Cardiac fibroblast (primary cell): ENCODE measurements around the gene SOBP.

Source experiments
- DNase-seq, 2 donors: peaks; one replicate each; pipeline versions ENCODE4 v3.0.0 to v3.0.0-alpha.2; 2010; ENCODE audit warnings: low read depth in 2 of 2
- H3K4me3 ChIP-seq, 2 donors: replicated peaks in 1 of 2; 1 replicate in 1 of 2; 2 replicates in 1 of 2; pipeline ENCODE4 v1.5.1; 2011; ENCODE audit warnings: low read depth in 2 of 2, low read length in 2 of 2, mild to moderate bottlenecking in 2 of 2, moderate library complexity in 1 of 2
- TF ChIP-seq, protein P1 (sequence below): IDR thresholded peaks from one replicate; pipeline ENCODE4 v1.5.1; 2011; ENCODE audit warnings: low read depth, mild to moderate bottlenecking, low read length, inconsistent platforms

Gene SOBP

DNA sequence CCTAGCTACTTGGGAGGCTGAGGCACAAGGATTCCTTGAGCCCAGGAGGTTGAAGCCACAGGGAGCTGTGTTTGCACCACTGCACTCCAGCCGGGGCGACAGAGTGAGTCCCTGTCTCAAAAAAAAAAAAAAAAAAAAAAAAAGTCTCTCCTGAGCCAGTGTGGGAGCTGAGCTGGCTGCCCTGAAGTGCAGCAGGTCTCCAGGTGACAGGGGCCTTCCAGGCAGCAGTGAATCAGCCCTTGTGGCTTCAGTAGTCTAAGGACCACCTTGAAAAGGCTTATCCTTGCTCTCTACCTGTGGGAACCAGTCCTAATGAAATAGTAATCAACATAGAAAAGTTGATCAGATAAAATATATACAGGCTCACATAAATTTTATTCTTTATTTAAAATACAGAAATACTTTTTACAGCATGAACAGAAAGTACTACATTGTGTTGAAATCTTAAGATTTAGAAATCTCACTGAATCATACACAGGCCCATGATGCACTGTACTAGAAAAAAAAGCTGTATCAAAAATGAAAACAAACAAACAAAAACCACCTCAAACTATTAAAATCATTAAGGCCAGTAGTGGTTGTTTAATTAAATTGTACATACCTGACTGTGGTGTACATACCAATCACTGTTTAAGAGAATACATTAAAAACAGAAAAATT is 205.3 kb downstream of the SOBP start:
- TF ChIP-seq, protein P1, sequence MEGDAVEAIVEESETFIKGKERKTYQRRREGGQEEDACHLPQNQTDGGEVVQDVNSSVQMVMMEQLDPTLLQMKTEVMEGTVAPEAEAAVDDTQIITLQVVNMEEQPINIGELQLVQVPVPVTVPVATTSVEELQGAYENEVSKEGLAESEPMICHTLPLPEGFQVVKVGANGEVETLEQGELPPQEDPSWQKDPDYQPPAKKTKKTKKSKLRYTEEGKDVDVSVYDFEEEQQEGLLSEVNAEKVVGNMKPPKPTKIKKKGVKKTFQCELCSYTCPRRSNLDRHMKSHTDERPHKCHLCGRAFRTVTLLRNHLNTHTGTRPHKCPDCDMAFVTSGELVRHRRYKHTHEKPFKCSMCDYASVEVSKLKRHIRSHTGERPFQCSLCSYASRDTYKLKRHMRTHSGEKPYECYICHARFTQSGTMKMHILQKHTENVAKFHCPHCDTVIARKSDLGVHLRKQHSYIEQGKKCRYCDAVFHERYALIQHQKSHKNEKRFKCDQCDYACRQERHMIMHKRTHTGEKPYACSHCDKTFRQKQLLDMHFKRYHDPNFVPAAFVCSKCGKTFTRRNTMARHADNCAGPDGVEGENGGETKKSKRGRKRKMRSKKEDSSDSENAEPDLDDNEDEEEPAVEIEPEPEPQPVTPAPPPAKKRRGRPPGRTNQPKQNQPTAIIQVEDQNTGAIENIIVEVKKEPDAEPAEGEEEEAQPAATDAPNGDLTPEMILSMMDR = no peak
- peak in 1 of 2 donors; percentile 71 for DNase-seq
- H3K4me3 ChIP-seq = no peak overlapping the region

- DNase-seq = peak; percentile 52 to 71
- TF ChIP-seq, protein P1 = no peak
Observed at GRCh38 chr6:107697682-107698081, 207.8 kb downstream of the SOBP start.

DNA sequence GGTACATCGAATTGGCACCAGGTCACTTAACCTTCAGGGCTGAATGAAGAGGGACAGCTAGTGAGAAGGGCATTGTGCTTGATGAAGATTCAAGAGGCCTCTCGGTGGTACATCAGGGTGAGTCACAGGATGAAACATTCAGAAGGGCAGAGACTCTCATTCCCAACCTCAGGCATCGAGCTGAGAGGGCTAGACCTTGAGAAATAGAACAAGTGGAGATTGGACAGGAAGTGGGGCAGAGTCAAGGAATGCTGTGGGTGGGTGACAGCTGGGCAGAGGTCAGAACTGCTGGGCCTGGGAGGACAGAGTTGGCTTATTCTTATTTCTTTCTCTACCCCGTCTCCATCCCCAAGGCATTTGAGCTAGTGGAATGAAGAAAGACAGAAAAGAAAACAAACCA is 208.2 kb downstream of the SOBP start:
- H3K4me3 ChIP-seq = no peak overlapping the region
- DNase-seq = peak; percentile 84 to 94
- TF ChIP-seq, protein P1 = no peak

More at GRCh38 chr6:107697682-107698081, 207.8 kb downstream of the SOBP start:
- no peak overlapping the region for H3K4me3 ChIP-seq

DNA sequence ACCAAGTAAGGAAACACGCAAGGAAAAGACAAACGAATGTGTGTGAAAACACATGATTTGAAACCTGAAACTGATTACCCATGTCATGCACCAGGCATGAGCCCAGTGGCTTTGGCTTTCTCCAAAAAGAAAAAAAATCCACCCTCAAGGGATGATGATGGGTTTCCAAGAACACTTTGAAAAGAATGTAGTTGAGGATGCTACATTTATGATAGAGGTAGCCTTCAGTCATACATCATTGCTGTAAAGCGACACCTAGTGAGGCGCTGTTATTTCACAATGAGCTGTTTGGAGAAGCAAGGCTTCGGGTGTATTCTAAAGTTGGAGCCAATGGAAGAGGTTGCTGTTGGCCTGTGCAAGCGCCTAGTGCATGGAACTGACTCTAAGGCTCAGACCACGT is 209.3 kb downstream of the SOBP start:
- no peak overlapping the region for H3K4me3 ChIP-seq
- no peak for DNase-seq
- TF ChIP-seq, protein P1 = no peak

DNA sequence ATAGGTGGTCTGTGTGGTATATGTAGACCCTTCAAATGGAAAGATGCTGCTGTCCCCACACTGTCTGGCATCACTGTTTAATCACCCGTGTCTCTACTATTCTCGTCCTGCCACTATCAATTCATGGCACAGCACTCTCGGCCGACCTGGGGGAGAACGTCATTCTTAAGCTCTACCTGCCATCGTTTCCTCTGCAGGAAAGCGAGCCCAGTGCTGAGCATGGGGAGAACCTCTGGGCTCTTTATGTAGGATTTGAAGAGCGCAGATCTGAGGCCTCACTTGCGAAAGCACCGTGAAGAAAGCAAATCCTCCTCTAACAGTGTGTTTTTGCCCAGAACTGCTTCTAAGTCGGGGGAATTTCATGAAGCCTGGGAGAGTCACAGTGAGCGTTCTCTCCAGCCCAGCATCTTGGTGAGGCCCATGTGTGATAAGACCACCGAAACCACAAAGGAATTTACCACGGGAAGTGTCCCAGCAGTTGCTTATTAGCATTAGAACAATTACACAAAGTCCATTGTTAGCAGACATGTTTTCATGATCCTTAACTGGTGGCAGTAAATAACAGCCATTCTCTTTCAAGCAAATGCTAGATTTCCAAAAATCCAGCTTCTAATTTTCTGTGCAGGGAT is 209.9 kb downstream of the SOBP start:
- no peak for DNase-seq
- H3K4me3 ChIP-seq = no peak overlapping the region
- TF ChIP-seq, protein P1 = no peak

DNA sequence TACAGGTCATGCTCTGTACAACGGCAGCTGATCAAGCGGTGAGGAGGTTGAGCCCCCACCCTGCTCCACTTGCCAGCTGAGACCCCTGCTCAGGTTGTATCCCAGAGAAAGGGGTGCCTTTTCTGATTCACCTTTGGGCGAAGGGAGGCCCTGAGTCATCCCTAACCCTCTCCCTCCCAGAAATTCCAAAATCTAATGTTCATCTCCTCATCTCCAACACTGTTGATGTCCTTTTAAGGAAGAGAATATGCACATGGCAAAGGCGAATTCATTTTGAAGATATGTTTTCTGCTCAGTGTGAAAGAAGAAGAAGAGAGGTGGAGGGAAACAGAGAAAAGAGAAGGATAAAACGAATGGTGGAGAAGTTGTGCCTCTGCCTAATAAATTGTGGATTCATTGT is 213.7 kb downstream of the SOBP start:
- TF ChIP-seq, protein P1 = no peak
- no peak overlapping the region for H3K4me3 ChIP-seq
- DNase-seq = no peak
